Measurements from ENCODE around the gene EGLN3.

Gene EGLN3

GRCh38 chr14:33932033-33932432 lies 18.8 kb downstream of the EGLN3 start:
- TF ChIP-seq, protein P1, sequence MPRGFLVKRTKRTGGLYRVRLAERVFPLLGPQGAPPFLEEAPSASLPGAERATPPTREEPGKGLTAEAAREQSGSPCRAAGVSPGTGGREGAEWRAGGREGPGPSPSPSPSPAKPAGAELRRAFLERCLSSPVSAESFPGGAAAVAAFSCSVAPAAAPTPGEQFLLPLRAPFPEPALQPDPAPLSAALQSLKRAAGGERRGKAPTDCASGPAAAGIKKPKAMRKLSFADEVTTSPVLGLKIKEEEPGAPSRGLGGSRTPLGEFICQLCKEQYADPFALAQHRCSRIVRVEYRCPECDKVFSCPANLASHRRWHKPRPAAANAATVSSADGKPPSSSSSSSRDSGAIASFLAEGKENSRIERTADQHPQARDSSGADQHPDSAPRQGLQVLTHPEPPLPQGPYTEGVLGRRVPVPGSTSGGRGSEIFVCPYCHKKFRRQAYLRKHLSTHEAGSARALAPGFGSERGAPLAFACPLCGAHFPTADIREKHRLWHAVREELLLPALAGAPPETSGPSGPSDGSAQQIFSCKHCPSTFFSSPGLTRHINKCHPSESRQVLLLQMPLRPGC (tag by site-specific recombination; IDR thresholded peaks at IDR 0.05): no peak
- no peak for TF ChIP-seq ZNF600 (tag by site-specific recombination; IDR thresholded peaks at IDR 0.05)
- TF ChIP-seq, protein P2, sequence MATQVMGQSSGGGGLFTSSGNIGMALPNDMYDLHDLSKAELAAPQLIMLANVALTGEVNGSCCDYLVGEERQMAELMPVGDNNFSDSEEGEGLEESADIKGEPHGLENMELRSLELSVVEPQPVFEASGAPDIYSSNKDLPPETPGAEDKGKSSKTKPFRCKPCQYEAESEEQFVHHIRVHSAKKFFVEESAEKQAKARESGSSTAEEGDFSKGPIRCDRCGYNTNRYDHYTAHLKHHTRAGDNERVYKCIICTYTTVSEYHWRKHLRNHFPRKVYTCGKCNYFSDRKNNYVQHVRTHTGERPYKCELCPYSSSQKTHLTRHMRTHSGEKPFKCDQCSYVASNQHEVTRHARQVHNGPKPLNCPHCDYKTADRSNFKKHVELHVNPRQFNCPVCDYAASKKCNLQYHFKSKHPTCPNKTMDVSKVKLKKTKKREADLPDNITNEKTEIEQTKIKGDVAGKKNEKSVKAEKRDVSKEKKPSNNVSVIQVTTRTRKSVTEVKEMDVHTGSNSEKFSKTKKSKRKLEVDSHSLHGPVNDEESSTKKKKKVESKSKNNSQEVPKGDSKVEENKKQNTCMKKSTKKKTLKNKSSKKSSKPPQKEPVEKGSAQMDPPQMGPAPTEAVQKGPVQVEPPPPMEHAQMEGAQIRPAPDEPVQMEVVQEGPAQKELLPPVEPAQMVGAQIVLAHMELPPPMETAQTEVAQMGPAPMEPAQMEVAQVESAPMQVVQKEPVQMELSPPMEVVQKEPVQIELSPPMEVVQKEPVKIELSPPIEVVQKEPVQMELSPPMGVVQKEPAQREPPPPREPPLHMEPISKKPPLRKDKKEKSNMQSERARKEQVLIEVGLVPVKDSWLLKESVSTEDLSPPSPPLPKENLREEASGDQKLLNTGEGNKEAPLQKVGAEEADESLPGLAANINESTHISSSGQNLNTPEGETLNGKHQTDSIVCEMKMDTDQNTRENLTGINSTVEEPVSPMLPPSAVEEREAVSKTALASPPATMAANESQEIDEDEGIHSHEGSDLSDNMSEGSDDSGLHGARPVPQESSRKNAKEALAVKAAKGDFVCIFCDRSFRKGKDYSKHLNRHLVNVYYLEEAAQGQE (tag by site-specific recombination; IDR thresholded peaks at IDR 0.05): peak; percentile 73; the same call in 1 of the 2 replicates
- ChIA-PET CTCF (no interaction called here), POLR2A (interaction anchor here (0.6 to 1.4 kb wide), 2 partner anchors 18 to 19 kb away, joined by 3 to 5 read pairs; partner anchors contain the start of gene EGLN3)
- Histone ChIP-seq H3K9me3 (ENCODE audit: control insufficient read depth, insufficient read depth, low read depth, low read length) (no peaks in the 10 kb centered on the region), H3K27ac (ENCODE audit: extremely low read depth, low read depth, low read length) (no peak overlapping the region), H3K36me3 (ENCODE audit: control insufficient read depth in 2 of 2, insufficient read depth in 1 of 2, low read length in 2 of 2) (peaks cover 0 to 24% of the 10 kb centered on the region in 2 experiments; a peak in 2 of 3 replicates), H3K4me1 (ENCODE audit: control insufficient read depth, insufficient read depth, low read length) (peaks cover 18% of the 10 kb centered on the region), H3K4me3 (ENCODE audit: low read depth, low read length) (no peak overlapping the region)

GRCh38 chr14:33931461-33931860 lies 19.4 kb downstream of the EGLN3 start:
- ChIA-PET POLR2A (no interaction called here), CTCF (no interaction called here)
- Histone ChIP-seq H3K4me3 (ENCODE audit: low read depth, low read length) (no peak overlapping the region), H3K27ac (ENCODE audit: extremely low read depth, low read depth, low read length) (no peak overlapping the region), H3K4me1 (ENCODE audit: control insufficient read depth, insufficient read depth, low read length) (peaks cover 13% of the 10 kb centered on the region), H3K9me3 (ENCODE audit: control insufficient read depth, insufficient read depth, low read depth, low read length) (no peaks in the 10 kb centered on the region), H3K36me3 (ENCODE audit: control insufficient read depth in 2 of 2, insufficient read depth in 1 of 2, low read length in 2 of 2) (peaks cover 0 to 27% of the 10 kb centered on the region in 2 experiments; a peak in 2 of 3 replicates)
- no peak for TF ChIP-seq ZNF514 (tag by site-specific recombination; IDR thresholded peaks at IDR 0.05)
- TF ChIP-seq, protein P3, sequence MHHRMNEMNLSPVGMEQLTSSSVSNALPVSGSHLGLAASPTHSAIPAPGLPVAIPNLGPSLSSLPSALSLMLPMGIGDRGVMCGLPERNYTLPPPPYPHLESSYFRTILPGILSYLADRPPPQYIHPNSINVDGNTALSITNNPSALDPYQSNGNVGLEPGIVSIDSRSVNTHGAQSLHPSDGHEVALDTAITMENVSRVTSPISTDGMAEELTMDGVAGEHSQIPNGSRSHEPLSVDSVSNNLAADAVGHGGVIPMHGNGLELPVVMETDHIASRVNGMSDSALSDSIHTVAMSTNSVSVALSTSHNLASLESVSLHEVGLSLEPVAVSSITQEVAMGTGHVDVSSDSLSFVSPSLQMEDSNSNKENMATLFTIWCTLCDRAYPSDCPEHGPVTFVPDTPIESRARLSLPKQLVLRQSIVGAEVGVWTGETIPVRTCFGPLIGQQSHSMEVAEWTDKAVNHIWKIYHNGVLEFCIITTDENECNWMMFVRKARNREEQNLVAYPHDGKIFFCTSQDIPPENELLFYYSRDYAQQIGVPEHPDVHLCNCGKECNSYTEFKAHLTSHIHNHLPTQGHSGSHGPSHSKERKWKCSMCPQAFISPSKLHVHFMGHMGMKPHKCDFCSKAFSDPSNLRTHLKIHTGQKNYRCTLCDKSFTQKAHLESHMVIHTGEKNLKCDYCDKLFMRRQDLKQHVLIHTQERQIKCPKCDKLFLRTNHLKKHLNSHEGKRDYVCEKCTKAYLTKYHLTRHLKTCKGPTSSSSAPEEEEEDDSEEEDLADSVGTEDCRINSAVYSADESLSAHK (tag by site-specific recombination; IDR thresholded peaks at IDR 0.05): peak; percentile 86
- TF ChIP-seq, protein P4, sequence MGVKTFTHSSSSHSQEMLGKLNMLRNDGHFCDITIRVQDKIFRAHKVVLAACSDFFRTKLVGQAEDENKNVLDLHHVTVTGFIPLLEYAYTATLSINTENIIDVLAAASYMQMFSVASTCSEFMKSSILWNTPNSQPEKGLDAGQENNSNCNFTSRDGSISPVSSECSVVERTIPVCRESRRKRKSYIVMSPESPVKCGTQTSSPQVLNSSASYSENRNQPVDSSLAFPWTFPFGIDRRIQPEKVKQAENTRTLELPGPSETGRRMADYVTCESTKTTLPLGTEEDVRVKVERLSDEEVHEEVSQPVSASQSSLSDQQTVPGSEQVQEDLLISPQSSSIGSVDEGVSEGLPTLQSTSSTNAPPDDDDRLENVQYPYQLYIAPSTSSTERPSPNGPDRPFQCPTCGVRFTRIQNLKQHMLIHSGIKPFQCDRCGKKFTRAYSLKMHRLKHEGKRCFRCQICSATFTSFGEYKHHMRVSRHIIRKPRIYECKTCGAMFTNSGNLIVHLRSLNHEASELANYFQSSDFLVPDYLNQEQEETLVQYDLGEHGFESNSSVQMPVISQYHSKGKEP (tag by site-specific recombination; IDR thresholded peaks at IDR 0.05): no peak
- no peak for TF ChIP-seq KLF1 (tag by site-specific recombination; IDR thresholded peaks at IDR 0.05)
- no peak for TF ChIP-seq OSR2 (tag by site-specific recombination; IDR thresholded peaks at IDR 0.05)
- no peak for TF ChIP-seq ZNF600 (tag by site-specific recombination; IDR thresholded peaks at IDR 0.05)

- no peaks in the 10 kb centered on the region for H3K9me3 ChIP-seq (ENCODE audit: control insufficient read depth, insufficient read depth, low read depth, low read length)
Measured at GRCh38 chr14:33930439-33930838, 20.4 kb downstream of the EGLN3 start.

More at GRCh38 chr14:33930439-33930838, 20.4 kb downstream of the EGLN3 start:
- no peak for TF ChIP-seq ZSCAN23 (tag by site-specific recombination; IDR thresholded peaks at IDR 0.05)
- TF ChIP-seq, protein P5, sequence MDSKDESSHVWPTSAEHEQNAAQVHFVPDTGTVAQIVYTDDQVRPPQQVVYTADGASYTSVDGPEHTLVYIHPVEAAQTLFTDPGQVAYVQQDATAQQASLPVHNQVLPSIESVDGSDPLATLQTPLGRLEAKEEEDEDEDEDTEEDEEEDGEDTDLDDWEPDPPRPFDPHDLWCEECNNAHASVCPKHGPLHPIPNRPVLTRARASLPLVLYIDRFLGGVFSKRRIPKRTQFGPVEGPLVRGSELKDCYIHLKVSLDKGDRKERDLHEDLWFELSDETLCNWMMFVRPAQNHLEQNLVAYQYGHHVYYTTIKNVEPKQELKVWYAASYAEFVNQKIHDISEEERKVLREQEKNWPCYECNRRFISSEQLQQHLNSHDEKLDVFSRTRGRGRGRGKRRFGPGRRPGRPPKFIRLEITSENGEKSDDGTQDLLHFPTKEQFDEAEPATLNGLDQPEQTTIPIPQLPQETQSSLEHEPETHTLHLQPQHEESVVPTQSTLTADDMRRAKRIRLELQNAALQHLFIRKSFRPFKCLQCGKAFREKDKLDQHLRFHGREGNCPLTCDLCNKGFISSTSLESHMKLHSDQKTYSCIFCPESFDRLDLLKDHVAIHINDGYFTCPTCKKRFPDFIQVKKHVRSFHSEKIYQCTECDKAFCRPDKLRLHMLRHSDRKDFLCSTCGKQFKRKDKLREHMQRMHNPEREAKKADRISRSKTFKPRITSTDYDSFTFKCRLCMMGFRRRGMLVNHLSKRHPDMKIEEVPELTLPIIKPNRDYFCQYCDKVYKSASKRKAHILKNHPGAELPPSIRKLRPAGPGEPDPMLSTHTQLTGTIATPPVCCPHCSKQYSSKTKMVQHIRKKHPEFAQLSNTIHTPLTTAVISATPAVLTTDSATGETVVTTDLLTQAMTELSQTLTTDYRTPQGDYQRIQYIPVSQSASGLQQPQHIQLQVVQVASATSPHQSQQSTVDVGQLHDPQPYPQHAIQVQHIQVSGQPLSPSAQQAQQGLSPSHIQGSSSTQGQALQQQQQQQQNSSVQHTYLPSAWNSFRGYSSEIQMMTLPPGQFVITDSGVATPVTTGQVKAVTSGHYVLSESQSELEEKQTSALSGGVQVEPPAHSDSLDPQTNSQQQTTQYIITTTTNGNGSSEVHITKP (tag by site-specific recombination; IDR thresholded peaks at IDR 0.05): peak; percentile 70
- peak; percentile 58 for TF ChIP-seq GLIS1 (tag by site-specific recombination; IDR thresholded peaks at IDR 0.05)
- Histone ChIP-seq H3K27ac (ENCODE audit: extremely low read depth, low read depth, low read length) (no peak overlapping the region), H3K36me3 (ENCODE audit: control insufficient read depth in 2 of 2, insufficient read depth in 1 of 2, low read length in 2 of 2) (peaks cover 0 to 38% of the 10 kb centered on the region in 2 experiments; a peak in 2 of 3 replicates), H3K4me3 (ENCODE audit: low read depth, low read length) (no peak overlapping the region), H3K4me1 (ENCODE audit: control insufficient read depth, insufficient read depth, low read length) (peaks cover 10% of the 10 kb centered on the region)
- ChIA-PET CTCF (no interaction called here), POLR2A (no interaction called here)

Data from HEK293 (cell line).